Activated naive CD8-positive, alpha-beta T cell (primary cell): ENCODE measurements around the gene CEP72.

Source experiments
- H3K27ac Mint-ChIP-seq: one replicate; pipeline ENCODE4 v1.8.0; 2021; ENCODE audit warnings: mixed read lengths
- H3K27me3 Mint-ChIP-seq: one replicate; pipeline ENCODE4 v1.8.0; 2021; ENCODE audit warnings: mixed read lengths
- H3K36me3 Mint-ChIP-seq: one replicate; pipeline ENCODE4 v1.8.0; 2021; ENCODE audit warnings: mixed read lengths
- H3K4me1 Mint-ChIP-seq: one replicate; pipeline ENCODE4 v1.8.0; 2021; ENCODE audit warnings: low read depth, mixed read lengths
- H3K4me3 Mint-ChIP-seq: one replicate; pipeline ENCODE4 v1.8.0; 2021; ENCODE audit warnings: mild to moderate bottlenecking, mixed read lengths
- H3K9me3 Mint-ChIP-seq: one replicate; pipeline ENCODE4 v1.8.0; 2021; ENCODE audit warnings: low read depth, mixed read lengths

CEP72 gene

DNA sequence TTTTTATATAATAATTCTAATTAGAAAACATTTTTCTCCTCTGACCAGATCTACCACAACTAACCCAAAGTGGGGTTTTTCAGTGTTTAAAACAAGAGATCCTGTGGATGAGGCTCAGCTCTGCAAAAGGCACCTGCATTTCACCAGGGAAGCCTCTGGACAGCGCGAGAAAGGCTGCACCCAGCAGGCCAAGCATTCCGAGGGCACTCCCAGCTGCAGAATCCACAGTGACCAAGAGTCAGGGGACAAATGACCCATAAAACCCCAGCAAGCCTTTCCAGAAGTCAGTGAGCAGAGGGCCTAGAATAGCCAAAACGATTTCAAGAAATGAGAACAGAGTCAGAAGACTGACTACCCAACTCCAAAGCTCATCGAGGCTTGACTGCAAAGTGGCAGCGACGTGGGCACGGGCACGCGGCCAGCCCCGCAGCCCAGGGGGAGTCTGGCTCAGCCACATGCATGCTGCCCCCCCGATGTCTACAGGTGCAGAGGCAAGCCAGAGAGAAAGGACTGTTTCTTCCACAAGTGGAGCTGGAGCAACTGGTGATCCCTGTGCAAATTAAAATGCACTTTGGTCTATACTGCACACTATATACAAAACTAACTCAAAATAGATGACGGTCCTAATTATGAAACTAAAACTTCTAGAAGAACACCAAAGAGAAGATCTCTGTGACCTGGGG lies 54.8 kb downstream of the CEP72 start:
- H3K27ac Mint-ChIP-seq, result no peak overlapping the region
- H3K4me1 Mint-ChIP-seq, result no peaks in the 10 kb centered on the region
- H3K9me3 Mint-ChIP-seq, result no peaks in the 10 kb centered on the region

DNA sequence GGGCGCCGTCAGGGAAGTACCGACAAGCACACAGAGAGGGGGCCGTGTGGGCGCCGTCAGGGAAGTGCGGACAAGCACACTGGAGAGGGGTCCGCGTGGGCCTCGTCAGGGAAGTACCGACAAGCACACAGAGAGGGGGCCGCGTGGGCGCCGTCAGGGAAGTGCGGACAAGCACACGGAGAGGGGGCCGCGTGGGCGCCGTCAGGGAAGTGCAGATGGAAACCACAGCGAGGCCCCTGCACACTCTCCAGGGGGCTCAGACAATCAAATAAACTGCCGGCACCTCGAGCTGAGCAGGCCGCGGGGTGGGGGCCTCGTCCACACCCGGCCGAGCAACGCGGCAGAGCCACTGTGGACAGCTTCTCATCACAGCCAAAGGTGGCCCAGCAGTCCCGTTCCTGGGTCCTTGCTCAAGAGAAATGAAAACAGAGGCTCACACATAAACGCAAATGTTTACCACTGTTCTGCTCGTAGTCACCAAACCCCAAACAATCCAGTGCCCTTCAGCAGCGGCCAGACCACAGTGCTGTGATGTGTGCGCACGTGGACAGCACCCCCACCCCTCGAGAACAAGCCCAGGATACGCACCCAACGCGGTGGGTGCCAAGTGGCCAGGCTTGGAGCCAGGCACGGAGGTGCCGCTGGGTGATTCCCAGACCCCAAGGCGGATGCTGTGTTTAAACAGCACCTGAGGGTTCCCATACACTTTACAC lies 56.3 kb downstream of the CEP72 start:
- no peaks in the 10 kb centered on the region for H3K9me3 Mint-ChIP-seq
- H3K4me3 Mint-ChIP-seq, result no peak overlapping the region
- H3K36me3 Mint-ChIP-seq, result peaks cover 3% of the 10 kb centered on the region
- H3K27me3 Mint-ChIP-seq, result no peaks in the 10 kb centered on the region
- peaks cover 8% of the 10 kb centered on the region for H3K4me1 Mint-ChIP-seq
- no peak overlapping the region for H3K27ac Mint-ChIP-seq

More for the DNA sequence above, 54.8 kb downstream of the CEP72 start:
- Mint-ChIP-seq H3K27me3 (no peaks in the 10 kb centered on the region), H3K36me3 (peaks cover 3% of the 10 kb centered on the region), H3K4me3 (no peak overlapping the region)

DNA sequence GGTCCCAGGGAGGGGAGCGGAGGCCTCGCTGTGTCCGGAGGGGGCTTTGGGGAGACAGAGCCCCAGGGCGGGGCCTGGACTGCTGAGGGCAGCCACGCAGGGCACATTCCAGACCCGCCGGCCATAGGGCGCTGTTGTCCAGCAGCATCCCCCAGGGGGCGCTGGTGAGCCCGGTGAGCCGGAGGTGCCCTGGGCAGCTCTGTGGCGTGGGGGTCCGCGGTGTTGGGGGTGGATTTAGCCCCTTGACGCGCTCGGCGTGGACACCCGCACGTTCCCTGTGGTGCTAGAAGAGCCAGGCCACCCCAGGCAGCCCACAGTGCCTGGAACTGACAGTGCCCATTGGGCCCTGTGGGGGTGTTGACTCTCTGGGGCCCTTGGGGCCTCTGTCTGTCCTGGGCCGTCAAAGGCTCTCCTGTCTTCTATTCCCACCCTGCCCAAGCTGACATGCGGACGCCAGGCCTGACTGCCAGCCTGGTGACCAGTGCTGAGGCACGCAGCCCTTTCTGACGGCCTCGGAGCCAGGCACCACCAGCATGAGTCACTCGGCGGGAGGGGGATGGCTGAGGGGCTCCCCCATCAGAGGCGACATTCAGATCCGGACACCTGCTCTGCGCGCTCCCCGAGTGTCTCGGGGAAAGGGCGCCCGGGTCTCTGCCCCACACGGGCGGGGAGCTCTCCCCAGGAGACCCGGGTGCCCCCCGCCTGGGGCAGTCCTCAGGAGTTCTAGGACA lies 57.1 kb downstream of the CEP72 start:
- no peaks in the 10 kb centered on the region for H3K27me3 Mint-ChIP-seq
- H3K4me1 Mint-ChIP-seq, result peaks cover 8% of the 10 kb centered on the region
- no peak overlapping the region for H3K4me3 Mint-ChIP-seq

DNA sequence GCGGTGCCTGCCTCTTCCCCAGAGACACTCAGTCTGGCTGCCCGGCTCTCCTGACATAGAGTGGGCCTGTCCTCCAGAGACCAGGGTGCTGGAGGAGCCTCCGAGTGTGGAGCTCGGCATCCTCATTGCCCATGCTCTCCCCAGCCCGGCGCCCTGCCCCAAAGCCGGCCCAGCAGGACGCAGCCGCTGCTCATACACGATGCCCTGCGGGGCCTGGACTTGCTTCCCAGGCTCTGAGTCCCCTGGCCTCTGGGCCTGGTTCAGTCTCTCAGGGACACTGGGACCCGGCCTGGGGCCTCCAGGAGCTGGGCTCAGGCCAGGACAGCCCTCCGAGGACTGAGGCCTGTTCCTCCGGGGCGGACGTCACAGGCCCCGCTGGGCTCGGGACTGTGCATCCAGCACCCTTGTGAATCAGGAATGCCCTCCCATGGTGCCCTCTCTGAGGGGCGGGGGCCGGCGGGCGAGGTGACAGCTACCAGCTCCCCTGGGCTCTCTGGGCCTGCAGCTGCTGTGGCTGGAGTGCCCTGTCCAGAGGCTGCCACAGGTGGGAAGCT lies 57.8 kb downstream of the CEP72 start:
- H3K9me3 Mint-ChIP-seq, result no peaks in the 10 kb centered on the region
- H3K27me3 Mint-ChIP-seq, result no peaks in the 10 kb centered on the region
- peaks cover 8% of the 10 kb centered on the region for H3K4me1 Mint-ChIP-seq
- H3K27ac Mint-ChIP-seq, result no peak overlapping the region
- peaks cover 3% of the 10 kb centered on the region for H3K36me3 Mint-ChIP-seq
- H3K4me3 Mint-ChIP-seq, result no peak overlapping the region

More for the DNA sequence above, 57.1 kb downstream of the CEP72 start:
- H3K27ac Mint-ChIP-seq, result no peak overlapping the region
- peaks cover 3% of the 10 kb centered on the region for H3K36me3 Mint-ChIP-seq
- no peaks in the 10 kb centered on the region for H3K9me3 Mint-ChIP-seq

DNA sequence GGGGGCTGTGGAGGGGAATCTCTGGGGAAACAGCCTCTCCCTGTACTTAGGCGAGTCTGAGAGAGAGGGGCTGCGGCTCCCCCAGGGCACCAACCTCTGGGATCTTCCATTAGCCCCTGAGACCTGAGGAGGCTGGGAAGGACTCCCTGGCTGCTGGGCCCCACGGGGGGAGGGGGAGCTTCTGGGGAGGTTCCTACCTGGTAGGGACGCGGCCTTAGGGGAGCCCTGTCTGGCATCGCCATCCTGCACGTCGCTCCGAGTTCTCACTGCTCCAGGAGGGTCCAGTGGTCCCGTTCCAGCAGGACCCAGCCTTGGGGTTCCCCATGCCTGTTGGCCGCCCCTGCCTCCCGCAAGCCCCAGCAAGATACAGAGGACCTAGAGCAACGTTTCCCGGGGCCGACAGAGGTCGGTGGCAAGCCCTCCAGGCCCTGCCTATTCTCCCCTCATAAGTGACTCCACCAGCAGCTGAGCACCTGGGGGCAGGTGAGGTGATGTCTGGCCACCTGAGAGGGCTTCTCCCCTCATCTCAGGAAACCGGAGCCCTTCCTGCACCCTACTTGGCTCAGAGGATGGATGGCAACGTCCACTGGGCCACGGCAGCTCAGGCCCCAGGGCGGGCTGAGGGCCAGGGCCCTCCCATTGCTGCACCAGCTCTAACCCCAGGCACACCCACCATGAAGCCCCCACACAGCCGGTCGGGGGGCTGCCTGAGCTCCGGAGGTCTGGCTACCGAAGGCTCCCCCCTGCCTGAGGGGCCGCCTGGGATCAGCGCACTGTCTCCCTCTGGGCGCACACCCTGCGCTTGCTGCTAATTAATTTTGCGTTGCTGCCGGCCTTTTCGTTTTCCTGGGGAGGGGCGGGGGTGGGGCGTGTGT lies 58.5 kb downstream of the CEP72 start:
- Mint-ChIP-seq H3K9me3 (no peaks in the 10 kb centered on the region), H3K27ac (no peak overlapping the region), H3K36me3 (peaks cover 3% of the 10 kb centered on the region), H3K4me1 (peaks cover 8% of the 10 kb centered on the region), H3K27me3 (no peaks in the 10 kb centered on the region), H3K4me3 (no peak overlapping the region)

DNA sequence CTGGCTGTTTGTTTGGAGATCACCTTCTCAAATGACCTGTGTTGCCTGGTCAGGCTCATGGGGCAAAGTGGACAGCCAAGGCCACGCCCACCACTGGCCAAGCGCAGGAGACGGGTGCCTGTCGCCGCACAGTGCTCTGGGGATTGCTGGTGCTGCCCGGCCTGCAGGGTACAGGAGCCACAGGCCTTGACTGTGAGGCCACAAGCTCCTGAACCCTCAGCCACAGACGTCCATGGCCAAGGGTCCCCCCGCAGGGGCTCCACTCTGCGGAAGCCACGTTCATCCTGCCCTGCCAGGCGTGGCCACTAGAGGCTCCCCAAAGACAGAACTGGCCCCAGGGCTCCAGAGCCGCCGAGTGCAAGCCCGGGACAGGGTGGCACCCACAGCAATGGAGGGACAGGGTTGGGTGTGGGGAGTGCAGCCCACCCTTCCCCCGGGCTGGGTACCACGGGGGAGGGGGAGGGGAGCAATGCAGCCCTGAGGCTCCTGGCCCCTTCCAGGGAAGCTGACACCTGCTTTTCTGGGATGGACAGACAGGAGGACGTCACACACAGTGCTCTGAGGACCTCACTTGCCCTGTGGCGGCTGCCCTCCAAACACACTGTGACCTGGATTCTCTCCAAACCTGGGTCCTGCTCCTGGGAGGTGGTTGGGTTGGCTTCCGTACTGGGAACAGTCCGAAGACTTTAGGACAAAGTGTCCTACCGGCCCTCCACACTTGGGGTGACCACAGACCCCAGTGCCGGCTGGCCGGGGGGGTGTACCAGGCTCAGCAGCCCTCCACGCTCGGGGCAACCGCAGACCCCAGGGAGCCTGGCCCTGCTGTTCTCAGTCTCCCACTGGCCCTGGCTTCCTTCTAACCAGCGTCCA lies 59.6 kb downstream of the CEP72 start:
- Mint-ChIP-seq H3K36me3 (peaks cover 3% of the 10 kb centered on the region), H3K27ac (no peak overlapping the region), H3K4me1 (peaks cover 8% of the 10 kb centered on the region), H3K4me3 (no peak overlapping the region), H3K27me3 (peaks cover 2% of the 10 kb centered on the region), H3K9me3 (no peaks in the 10 kb centered on the region)

DNA sequence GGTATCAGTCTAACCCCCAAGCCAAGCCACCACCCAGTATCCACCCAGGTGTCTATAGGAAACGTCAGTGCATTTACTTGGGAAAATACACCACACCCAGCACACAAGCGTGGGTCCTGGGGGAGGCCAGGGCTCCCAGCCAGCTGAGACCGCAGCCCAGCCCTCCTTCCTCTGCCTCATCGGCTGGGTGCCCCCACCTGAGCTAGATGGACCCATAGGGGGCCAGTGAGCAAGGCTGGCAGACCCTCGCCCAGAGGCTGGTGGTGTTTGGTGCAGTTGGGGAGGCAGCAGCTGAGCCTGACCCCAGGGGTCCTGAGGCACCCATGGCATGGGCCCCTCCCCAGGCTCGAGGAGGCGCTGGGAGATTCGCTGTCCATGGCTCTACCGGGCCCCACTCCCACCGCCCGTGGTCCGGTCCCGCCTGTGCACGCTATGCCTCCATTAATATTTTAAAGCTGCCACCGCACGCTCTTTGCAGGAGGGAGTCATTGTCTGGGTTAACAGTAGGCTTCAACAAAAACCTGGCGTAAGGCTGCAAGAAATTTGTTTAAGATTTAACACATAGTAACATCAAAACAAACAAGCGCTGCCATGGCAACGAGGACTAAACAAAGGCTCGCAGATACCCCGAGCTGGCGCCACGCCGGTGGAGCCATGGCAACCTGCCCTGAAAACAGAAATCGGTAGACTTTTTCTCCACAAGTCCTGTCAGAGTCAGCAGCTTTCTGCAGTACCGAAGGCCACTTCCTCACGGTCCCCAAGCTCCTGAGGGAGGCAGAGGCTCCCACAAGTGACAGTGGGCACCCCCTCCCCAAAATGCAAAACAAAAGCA lies 60.4 kb downstream of the CEP72 start:
- Mint-ChIP-seq H3K9me3 (no peaks in the 10 kb centered on the region), H3K36me3 (peaks cover under 1% of the 10 kb centered on the region), H3K4me3 (peak overlapping the region; percentile 32), H3K27ac (no peak overlapping the region), H3K27me3 (peaks cover 2% of the 10 kb centered on the region), H3K4me1 (peaks cover 8% of the 10 kb centered on the region)

DNA sequence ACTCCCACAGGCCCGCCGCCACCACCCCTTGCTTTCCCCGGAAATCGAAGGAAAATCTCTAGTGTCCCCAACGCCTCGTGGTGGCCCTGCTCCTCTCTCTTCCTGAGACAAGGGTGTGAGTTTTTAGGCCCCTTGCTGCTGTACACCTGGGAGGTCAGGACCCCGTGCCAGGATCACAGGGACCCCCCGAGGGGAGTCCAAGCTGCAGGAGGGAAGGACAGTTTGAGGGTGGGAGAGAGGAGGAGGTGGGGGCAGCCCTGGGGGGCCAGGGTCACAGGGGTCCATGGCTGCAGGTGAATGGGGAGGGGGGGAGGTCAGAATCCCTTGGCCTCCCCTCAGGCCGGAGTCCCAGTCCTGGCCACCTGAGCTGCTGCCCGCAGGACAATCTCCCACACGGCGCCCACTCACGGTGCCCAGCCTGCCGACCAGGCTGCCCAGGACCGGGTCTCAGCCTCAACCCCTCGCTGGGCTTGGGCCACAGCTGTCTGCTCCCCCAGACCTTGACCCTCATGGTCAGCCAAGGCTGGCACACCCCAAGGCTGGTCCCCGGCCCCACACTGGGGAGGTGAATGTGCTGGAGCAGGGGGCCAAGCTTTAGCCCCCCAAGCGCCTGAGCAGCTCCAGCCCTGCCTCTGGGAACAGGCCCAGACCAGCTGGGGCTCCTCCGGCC lies 61.2 kb downstream of the CEP72 start:
- Mint-ChIP-seq H3K27me3 (peaks cover 2% of the 10 kb centered on the region), H3K4me1 (peaks cover 8% of the 10 kb centered on the region), H3K4me3 (no peak overlapping the region), H3K9me3 (no peaks in the 10 kb centered on the region), H3K27ac (no peak overlapping the region), H3K36me3 (no peaks in the 10 kb centered on the region)

DNA sequence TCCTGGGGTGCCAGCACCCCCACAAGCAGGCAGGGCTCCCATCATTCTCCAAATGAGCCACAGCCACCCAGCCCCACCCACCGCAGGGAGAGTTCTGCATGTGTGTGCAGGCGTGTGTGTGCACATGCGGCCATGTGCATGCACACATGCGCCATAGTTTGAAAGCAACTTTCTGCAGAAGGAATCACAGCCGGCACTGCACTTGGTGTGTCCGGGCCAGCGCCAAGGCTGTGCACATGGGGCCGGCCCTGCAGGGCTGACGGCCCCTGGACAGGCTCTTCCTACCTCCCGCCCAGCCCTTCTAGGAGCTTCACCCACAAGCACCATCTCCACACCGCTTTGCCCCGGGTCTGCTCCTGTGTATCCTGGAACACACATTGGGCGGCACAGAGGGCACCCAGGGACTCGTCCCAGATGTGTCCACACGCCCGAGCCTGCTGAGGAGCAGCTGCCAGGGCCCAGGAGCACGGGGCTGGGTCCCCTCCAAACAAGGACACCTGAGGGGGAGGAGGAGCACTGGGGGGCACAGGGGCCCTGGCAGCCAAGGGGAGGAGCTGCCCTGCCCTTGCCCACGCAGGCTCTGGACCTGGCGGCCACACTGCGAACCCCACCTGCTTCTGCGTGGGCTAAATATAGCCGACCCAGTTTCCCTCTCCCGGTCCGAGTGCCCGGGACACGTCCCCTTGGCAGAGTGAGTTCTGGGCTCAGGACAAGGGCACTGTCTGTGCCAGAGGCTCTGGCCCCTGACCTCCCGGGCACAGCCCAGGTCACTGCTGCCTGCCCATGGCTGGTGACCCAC lies 61.9 kb downstream of the CEP72 start:
- H3K9me3 Mint-ChIP-seq, result no peaks in the 10 kb centered on the region
- H3K4me3 Mint-ChIP-seq, result no peak overlapping the region
- H3K4me1 Mint-ChIP-seq, result peaks cover 8% of the 10 kb centered on the region
- peaks cover 2% of the 10 kb centered on the region for H3K27me3 Mint-ChIP-seq
- no peak overlapping the region for H3K27ac Mint-ChIP-seq
- H3K36me3 Mint-ChIP-seq, result no peaks in the 10 kb centered on the region

DNA sequence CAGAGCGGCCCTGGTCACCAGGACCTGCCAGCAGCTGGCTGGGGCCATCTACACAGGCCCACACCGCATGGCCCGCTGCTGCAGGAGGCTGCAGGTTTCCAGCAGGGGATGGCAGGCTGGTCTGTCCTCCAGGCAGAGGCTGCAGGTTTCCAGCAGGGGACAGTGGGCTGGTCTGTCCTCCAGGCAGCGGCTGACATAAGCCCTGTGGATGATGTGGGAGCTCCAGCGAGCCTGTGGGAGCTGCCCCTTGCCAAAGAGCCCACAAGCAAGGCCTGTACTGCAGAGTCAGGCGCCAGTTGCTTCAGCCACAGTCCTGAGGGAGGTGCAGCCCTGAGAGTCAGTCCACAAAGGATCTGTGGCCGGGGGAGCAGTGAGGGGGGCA lies 62.5 kb downstream of the CEP72 start:
- H3K4me1 Mint-ChIP-seq, result peaks cover 8% of the 10 kb centered on the region
- no peaks in the 10 kb centered on the region for H3K36me3 Mint-ChIP-seq
- no peak overlapping the region for H3K27ac Mint-ChIP-seq
- no peaks in the 10 kb centered on the region for H3K9me3 Mint-ChIP-seq
- peaks cover 2% of the 10 kb centered on the region for H3K27me3 Mint-ChIP-seq
- H3K4me3 Mint-ChIP-seq, result no peak overlapping the region

DNA sequence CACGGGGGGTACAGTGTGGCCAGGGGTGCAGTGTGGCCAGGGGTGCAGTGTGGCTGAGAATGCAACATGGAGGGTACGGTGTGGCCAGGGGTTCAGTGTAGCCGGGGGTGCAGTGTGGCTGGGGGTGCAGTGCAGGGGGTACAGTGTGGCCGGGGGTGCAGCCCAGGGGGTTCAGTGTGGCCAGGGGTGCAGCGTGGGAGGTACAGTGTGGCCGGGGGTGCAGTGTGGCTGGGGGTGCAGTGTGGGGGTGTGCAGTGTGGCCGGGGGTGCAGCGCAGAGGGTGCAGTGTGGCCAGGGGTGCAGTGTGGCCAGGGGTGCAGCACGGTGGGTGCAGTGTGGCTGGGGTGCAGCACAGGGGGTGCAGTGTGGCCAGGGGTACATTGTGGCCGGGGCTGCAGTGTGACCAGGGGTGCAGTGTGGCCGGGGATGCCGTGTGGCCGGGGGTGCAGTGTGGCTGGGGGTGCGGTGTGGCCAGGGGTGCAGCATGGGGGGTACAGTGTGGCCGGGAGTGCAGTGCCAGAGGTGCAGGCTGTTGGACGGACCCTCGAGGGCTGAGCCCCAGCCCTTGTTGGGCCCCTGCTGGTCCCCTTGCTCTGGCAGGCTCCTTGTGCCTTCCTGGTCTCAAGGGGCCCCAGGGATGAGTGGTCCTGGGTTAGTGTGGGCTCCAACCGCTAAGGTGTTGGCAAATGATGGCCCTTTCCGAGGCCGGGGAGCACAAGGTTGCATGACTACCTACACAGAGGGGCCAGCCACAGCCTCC lies 63.2 kb downstream of the CEP72 start:
- Mint-ChIP-seq H3K4me1 (peaks cover 8% of the 10 kb centered on the region), H3K27ac (no peak overlapping the region), H3K4me3 (no peak overlapping the region), H3K27me3 (peaks cover 2% of the 10 kb centered on the region), H3K36me3 (no peaks in the 10 kb centered on the region), H3K9me3 (no peaks in the 10 kb centered on the region)
